NCI-H146 (cell line): ENCODE results near the gene KLHL35.

Experiments
- DNase-seq: peaks from one replicate; lab custom pipeline; 2025; lab: John Stamatoyannopoulos, UW

The KLHL35 gene

GRCh38 chr11:75432911-75433321 is at the start of gene KLHL35:
TSS of gene KLHL35 (minus strand) at chr11:75433203. CDS start at chr11:75430629, 2,574 bp downstream.
- DNase-seq, result peak; percentile 36

- no peak for DNase-seq
These were observed 49.1 kb upstream of the KLHL35 start for GRCh38 chr11:75481922-75482606.

- DNase-seq, result no peak
These were observed 48.4 kb upstream of the KLHL35 start for GRCh38 chr11:75481223-75481921.

GRCh38 chr11:75480185-75481175 is 47.5 kb upstream of the KLHL35 start:
- no peak for DNase-seq

- no peak for DNase-seq
These were observed 46.7 kb upstream of the KLHL35 start for GRCh38 chr11:75479597-75480145.

- no peak for DNase-seq
These were observed 46.0 kb upstream of the KLHL35 start for GRCh38 chr11:75478783-75479596.

- DNase-seq, result no peak
These were observed 44.6 kb upstream of the KLHL35 start for GRCh38 chr11:75477614-75477935.

GRCh38 chr11:75476739-75477613 is 44.0 kb upstream of the KLHL35 start:
- no peak for DNase-seq

GRCh38 chr11:75475767-75476650 is 43.0 kb upstream of the KLHL35 start:
- DNase-seq, result no peak

GRCh38 chr11:75474878-75475766 is 42.1 kb upstream of the KLHL35 start:
- peak; percentile 30 for DNase-seq

GRCh38 chr11:75474240-75474639 is 41.2 kb upstream of the KLHL35 start:
- no peak for DNase-seq

GRCh38 chr11:75473684-75474083 is 40.7 kb upstream of the KLHL35 start:
- no peak for DNase-seq

- no peak for DNase-seq
These were observed 39.2 kb upstream of the KLHL35 start for GRCh38 chr11:75472081-75472732.

- DNase-seq, result no peak
These were observed 38.4 kb upstream of the KLHL35 start for GRCh38 chr11:75471176-75471973.

- no peak for DNase-seq
These were observed 37.6 kb upstream of the KLHL35 start for GRCh38 chr11:75470476-75471080.

- no peak for DNase-seq
These were observed 36.9 kb upstream of the KLHL35 start for GRCh38 chr11:75469785-75470405.
